GM18517 (cell line): Measurements from ENCODE around the gene SLC25A47.
"Not testable (repeated sequence)": the region's sequence is repeated elsewhere in the genome, so short reads cannot be mapped to it uniquely, and the experiment has no call there.

Experiments
- ATAC-seq: cut with Tn5 transposase; IDR thresholded peaks from one replicate; pipeline ENCODE4 v1.9.1; 2021; ENCODE audit warnings: mild to moderate bottlenecking, moderate library complexity; ENCODE audit not compliant: unreplicated experiment

SLC25A47 gene

GRCh38 chr14:100323121-100323941, at the start of gene SLC25A47:
Gene SLC25A47 (plus strand): TSS chr14:100323339. CDS start chr14:100323415, 76 bp downstream.
- no peak for ATAC-seq

GRCh38 chr14:100274250-100274649, 48.9 kb upstream of the SLC25A47 start:
- no peak for ATAC-seq

DNA sequence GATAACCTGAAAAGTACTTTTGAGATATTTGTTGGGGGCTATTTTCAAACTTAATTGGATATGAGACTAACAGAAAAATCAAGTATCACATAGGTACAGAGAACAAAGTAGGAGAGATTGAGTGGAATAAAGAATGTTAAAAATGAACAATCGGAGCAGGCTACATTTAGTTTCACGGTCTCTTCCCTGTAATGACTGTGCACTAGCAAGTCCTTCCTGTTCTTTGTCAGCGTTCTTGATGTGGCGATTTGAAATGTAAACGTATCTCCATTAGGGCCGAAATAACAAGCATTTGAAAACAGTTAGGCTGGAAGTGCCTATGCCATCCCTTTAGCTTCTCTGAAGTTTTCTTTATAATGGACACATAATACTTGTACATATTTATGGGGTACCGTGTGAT, 47.9 kb upstream of the SLC25A47 start:
- no peak for ATAC-seq

GRCh38 chr14:100278702-100279101, 44.4 kb upstream of the SLC25A47 start:
- ATAC-seq = no peak

- ATAC-seq = no peak
Observed at GRCh38 chr14:100279133-100279532, 44.0 kb upstream of the SLC25A47 start.

DNA sequence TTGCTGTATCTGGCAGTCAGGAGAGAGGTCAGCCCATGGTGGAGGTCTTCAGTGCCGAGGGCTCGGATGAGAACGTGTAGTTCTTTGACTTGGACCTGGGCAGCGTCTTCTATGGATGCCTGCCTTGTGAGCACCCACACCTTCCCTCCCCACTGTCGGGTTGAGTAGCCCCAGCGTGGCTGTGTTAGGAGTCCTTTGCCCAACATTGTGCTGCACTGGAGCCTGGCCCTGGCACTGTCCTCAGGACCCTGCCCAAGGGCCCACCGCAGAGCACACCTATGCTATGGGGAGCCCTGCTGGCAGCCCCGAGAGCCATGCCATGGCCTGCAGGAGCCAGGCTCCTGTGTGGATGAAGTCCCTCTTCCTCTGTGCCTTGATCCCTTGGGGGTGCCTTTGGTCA, 43.6 kb upstream of the SLC25A47 start:
- no peak for ATAC-seq

DNA sequence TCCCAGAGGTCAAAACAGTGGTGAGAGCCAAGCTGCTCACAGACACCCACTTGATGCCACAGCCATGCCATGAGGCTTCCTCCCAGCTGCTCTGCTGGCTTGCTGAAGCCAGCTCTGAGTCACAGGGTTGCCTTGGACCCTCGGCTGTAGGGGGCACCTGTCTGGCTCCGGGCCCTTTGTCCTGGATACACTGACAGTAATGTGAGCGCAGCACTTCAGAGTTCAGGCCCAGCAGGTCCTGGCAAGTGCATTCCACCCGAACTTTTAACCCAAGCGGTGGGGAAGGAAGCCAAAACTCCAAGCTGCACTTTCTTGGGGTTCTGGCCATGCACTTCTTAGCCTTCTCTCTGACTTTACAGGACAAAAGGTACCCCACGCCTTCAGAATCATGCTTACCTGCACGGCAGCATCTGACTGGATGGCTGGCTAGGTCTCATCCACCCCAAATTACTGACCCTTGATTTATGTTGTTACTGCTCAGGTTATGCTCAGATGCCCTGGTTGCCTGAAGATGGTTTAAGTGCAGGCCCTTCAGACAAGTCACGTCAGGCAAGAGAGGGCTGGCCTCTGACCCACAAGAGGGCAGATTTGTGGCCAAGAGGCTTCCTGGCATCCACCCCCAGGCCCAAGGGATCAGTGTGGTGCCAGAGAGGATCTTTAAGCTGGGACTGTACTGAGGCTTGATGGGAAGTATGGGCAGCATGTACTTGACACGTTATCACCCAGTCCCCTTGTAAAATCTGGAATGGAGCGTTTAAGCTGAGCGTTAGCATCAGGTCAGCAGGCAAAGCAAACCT, 41.7 kb upstream of the SLC25A47 start:
- ATAC-seq = no peak

GRCh38 chr14:100282083-100282350, 41.1 kb upstream of the SLC25A47 start:
- no peak for ATAC-seq

DNA sequence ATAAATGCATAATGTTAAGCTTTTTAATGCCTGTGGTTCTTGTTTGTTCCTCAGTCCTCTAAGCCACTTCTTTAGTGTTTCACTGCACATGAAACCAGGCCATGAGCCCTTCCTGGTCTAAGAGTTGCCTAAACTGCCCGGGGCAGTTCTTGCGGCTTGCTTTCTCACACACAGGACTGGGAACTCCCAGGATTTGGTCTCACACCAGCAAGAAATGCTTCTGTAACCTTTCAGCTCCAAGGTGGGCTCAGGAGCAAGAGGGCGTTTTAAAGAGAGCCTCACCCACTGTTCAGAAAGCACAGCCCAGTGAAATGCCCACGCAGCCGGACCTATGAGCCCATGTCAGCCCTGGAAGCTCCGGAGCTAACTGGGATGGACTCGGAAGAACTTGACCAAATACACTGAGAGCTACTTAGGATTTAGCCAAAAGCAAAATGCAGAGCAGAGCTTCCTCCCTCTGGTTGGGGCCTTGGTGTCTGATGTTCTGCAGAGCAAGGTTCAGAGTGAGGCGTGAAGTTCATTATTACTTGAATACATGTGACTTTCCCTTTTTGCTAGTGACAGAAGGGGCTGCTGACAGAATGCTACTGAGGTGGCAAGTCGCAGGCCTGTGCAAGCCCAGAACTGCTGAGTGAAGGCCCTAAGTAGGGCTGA, 40.2 kb upstream of the SLC25A47 start:
- ATAC-seq = no peak

DNA sequence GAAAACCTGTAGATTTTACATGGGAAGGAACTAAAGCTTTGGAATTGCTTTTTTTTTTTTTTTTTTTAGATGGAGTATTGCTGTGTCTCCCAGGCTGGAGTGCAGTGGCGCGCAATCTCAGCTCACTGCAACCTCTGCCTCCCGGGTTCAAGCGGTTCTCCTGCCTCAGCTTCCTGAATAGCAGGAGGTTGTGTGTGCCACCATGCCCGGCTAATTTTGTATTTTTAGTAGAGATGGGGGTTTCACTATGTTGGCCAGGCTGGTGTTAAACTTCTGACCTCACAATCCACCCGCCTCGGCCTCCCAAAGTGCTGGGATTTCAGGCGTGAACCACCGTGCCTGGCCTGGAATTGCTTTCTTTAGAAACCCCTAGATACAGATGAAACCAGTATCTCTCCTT, 39.7 kb upstream of the SLC25A47 start:
- ATAC-seq = not testable (repeated sequence)

GRCh38 chr14:100283984-100284881, 38.9 kb upstream of the SLC25A47 start:
- no peak for ATAC-seq

DNA sequence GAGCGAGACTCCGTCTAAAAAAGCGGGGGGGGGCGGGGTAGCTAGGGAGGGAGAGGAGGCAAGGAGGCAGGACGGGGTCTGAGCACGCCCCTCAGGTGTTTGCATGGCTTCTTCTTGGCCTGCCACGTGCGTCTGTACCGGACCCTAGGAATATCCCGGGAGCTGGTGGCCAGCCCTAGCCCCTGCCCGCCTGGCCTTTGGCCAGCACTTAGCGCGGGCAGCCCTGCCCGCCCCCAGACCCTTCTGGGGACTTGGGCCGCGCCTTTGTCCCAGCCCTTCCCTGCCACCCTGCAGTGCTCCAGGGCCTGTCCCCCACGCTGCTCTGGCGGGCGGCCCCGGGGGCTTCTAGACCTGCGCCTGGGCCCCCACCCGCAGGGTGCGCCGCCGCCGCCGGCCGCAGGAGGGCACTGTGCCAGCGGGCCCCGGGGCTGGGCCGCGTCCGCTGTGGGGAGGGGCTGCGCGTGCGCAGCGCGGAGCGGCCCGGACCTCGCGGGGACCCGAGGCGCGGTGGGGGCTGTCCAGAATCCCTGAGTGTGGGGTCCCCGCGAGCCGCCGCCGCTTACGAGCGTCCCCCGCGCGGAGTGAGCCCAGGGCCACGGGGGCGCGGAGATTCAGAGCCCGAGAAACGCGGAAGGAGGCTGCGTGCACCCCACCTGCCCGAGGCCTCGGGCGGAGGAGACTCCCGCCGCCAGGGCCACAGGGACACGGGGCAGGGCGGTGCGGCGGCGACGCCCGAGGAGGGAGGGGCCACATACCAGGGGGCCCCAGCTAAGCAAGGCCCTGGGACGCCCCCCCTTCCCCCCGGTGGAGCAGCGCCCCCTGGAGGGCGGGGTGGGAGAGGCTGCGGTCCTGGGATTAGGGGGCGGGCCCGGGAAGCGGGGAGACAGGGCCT, 37.9 kb upstream of the SLC25A47 start:
- ATAC-seq = peak; percentile 77

GRCh38 chr14:100285913-100286400, 37.2 kb upstream of the SLC25A47 start:
- ATAC-seq = no peak

DNA sequence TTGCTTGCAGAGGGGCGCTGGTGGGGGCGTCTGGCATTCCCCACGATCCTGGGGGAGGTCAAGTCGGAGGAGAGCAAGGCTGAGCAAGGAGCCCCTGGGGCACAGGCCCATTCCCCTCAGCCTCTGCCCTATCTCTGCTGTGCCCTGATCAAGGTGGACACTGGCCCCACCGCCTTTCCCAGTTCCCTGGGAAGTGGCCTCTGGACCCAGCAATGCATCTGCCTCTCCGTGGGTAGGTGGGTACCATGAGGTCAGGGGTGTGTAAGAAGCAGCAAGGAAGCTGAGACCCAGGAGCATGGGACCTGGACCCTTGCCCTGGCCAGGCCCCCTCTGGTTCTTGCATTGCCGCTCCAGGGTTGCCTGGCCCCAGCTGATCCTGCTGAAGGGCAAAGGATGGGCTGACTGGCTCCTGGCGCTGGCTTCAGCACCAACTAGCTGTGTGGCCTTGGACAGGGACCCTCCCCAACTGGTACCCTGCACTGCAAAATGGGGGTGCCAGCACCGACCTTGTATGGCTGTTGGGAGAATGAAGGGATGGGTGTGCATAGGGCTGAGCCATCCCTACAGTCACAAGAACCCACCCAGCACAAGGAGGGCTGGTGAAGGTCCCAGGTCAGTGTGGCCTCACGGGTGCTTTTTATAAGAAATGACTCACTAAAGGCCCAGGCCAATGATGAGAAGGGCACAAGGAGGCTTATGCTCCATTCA, 36.5 kb upstream of the SLC25A47 start:
- no peak for ATAC-seq

DNA sequence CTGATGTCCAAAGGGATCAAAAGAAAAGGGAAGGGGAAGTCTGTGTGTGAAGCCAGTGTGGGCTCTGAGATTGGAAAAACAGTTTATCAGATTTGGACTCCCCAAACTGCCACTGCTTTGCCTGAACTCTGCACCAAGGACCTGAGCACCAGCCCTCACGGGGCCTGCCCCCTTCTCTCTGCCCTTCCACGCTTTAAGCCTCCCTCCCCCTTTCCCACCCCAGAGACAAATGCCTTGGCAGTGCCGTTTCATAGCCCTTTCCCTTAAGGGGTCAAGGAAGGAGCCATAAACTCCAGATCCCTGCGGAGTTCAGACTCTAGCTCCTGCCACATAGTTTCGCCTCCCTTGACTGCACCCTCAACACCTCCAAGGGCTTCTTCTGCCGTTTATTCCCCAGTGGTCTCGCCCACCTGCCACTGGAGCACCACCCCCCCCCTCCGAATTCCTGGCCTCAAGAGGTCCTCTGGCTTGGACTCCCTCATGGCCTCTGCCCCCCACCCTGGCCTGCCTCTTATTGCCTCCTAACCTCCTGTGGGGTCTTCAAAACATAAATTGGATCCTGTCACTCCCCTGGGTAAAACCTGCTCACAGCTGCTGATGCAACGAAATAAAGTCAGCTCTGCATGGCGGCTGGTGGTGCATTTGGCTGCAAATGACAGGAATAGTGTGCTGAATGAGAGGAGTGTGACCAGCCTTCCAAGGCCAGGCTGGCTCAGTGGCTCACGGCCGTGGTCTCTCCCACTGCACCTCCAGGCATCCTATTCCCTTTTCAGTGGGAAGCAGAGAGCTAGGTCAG, 35.7 kb upstream of the SLC25A47 start:
- ATAC-seq = no peak

- ATAC-seq = not testable (repeated sequence)
Observed at GRCh38 chr14:100287998-100288295, 35.2 kb upstream of the SLC25A47 start.

DNA sequence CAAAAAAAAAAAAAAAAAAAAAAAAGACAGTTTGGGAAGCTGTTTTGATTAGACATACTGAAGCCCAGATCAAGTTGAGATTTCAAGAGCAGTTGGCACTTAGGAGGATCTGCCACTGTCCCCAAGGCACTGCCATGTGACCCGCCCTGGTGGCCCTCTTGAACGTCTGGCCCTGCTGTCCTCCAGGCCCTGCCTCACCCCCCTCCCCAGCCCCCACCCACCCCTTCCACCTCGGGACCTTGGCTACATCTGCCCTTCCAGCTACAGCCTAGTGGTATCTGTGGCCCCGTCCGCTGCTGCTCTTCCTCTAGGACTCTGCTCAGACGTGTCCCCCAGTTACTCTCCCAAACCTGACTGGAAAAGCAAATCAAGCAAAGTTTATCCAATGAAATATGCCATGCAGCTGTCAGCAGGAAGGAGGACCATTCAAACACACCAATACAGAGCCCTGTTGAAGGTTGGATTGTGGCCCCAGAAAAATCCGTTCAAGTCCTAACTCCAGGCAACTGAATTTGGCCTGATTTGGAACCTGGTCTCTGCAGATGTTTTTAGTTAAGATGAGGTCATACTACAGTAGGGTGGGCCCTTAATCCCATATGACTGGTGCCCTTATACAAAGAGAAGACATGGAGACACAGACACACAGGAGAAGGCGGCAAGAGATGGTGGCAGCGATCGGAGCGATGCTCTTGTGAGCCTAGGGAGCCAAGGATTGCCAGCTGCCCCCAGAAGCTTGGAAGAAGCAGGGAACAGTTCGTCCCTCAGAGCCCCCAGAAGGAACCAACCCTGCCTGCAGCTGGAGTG, 34.6 kb upstream of the SLC25A47 start:
- no peak for ATAC-seq
